ENCODE results near the gene HOXC12. TPM values are rescaled to one million over a fixed set of nuclear protein-coding genes. Genes with fewer than 3 reads are reported as not detected.

The HOXC12 gene
- total and polyA plus RNA-seq, 7 experiments from 2014 or later = not detected

- ATAC-seq (no peak), DNase-seq (no peak)
- H3K4me1 Mint-ChIP-seq = peaks cover 24 to 63% (median 37%) of the 10 kb centered on the region in 7 donors
- no peaks in the 10 kb centered on the region for H3K36me3 ChIP-seq (ENCODE audit: control insufficient read depth in 2 of 3, insufficient read depth in 3 of 3, low read length in 3 of 3)
- ChIA-PET POLR2A (no interaction called here), CTCF (interaction anchor here (0.7 to 1.6 kb wide), 2 partner anchors 204 to 210 kb away, joined by 3 to 5 read pairs; no protein-coding TSS in a partner anchor)
- H3K9me3 Mint-ChIP-seq = peaks cover 0 to 8% (median 0%) of the 10 kb centered on the region in 11 donors
- peak overlapping the region in 9 of 10 donors; percentile 18 to 88 (median 68) for H3K4me3 Mint-ChIP-seq
- H3K36me3 Mint-ChIP-seq = peaks cover 0 to 4% (median 0%) of the 10 kb centered on the region in 5 donors
- H3K27me3 ChIP-seq (ENCODE audit: control insufficient read depth in 2 of 2, insufficient read depth in 2 of 2, low read length in 2 of 2) = peaks cover 37 to 90% of the 10 kb centered on the region in 2 donors
- peaks cover 24 to 28% of the 10 kb centered on the region in 2 donors for H3K4me1 ChIP-seq (ENCODE audit: control insufficient read depth in 2 of 2, insufficient read depth in 2 of 2, low read length in 2 of 2)
- intact Hi-C loops (cut with micrococcal nuclease) = loop anchor here (5.0 kb wide), 3 partner anchors 35 to 60 kb away; partner anchors contain the start of genes HOXC13 (in 1 of the 2) and HOXC5 (in 1 of the 2)
- peaks cover 86 to 98% (median 90%) of the 10 kb centered on the region in 5 donors for H3K27me3 Mint-ChIP-seq
- H3K27ac ChIP-seq (ENCODE audit: low read depth, low read length) = no peak overlapping the region
- no peak overlapping the region for H3K4me3 ChIP-seq (ENCODE audit: low read length)
- H3K9me3 ChIP-seq (ENCODE audit: control insufficient read depth in 2 of 3, low read length in 3 of 3) = no peaks in the 10 kb centered on the region
- peak overlapping the region in 3 of 9 donors; percentile 10 to 48 (median 33) for H3K27ac Mint-ChIP-seq
These were observed 42.8 kb downstream of the HOXC12 start for GRCh38 chr12:53997204-53998109.

- H3K27me3 ChIP-seq (ENCODE audit: control insufficient read depth in 2 of 2, insufficient read depth in 2 of 2, low read length in 2 of 2) = peaks cover 31 to 89% of the 10 kb centered on the region in 2 donors
- peaks cover 86 to 98% (median 92%) of the 10 kb centered on the region in 5 donors for H3K27me3 Mint-ChIP-seq
These were observed 43.6 kb downstream of the HOXC12 start for GRCh38 chr12:53998110-53998899.

GRCh38 chr12:53998900-53999236 is 44.2 kb downstream of the HOXC12 start:
- Mint-ChIP-seq H3K27me3 (peaks cover 86 to 98% (median 92%) of the 10 kb centered on the region in 5 donors), H3K4me3 (peak overlapping the region in 2 of 10 donors; percentile 21 to 29), H3K9me3 (peaks cover 0 to 6% (median 0%) of the 10 kb centered on the region in 11 donors), H3K36me3 (peaks cover 0 to 2% (median 0%) of the 10 kb centered on the region in 5 donors), H3K27ac (no peak overlapping the region), H3K4me1 (peaks cover 17 to 57% (median 32%) of the 10 kb centered on the region in 7 donors)
- ATAC-seq (no peak), DNase-seq (no peak)
- CTCF ChIA-PET = interaction anchor here (0.7 to 1.6 kb wide), 2 partner anchors 140 to 209 kb away, joined by 4 to 5 read pairs; no protein-coding TSS in a partner anchor
- H3K4me1 ChIP-seq (ENCODE audit: control insufficient read depth in 2 of 2, insufficient read depth in 2 of 2, low read length in 2 of 2) = peaks cover 24 to 28% of the 10 kb centered on the region in 2 donors
- peaks cover 26 to 86% of the 10 kb centered on the region in 2 donors for H3K27me3 ChIP-seq (ENCODE audit: control insufficient read depth in 2 of 2, insufficient read depth in 2 of 2, low read length in 2 of 2)
- H3K36me3 ChIP-seq (ENCODE audit: control insufficient read depth in 2 of 3, insufficient read depth in 3 of 3, low read length in 3 of 3) = no peaks in the 10 kb centered on the region
- H3K27ac ChIP-seq (ENCODE audit: low read depth, low read length) = no peak overlapping the region
- no peak overlapping the region for H3K4me3 ChIP-seq (ENCODE audit: low read length)
- no peaks in the 10 kb centered on the region for H3K9me3 ChIP-seq (ENCODE audit: control insufficient read depth in 2 of 3, low read length in 3 of 3)
- POLR2A ChIA-PET = no interaction called here
- intact Hi-C loops (cut with micrococcal nuclease) = loop anchor here (5.0 kb wide), 3 partner anchors 33 to 62 kb away; partner anchors contain the start of genes HOXC13 (in 1 of the 2) and HOXC5 (in 1 of the 2)

More at GRCh38 chr12:53998110-53998899, 43.6 kb downstream of the HOXC12 start:
- H3K4me1 Mint-ChIP-seq = peaks cover 23 to 62% (median 37%) of the 10 kb centered on the region in 7 donors
- CTCF ChIA-PET = interaction anchor here (0.7 to 1.6 kb wide), 2 partner anchors 139 to 209 kb away, joined by 4 to 5 read pairs; no protein-coding TSS in a partner anchor
- no peaks in the 10 kb centered on the region for H3K9me3 ChIP-seq (ENCODE audit: control insufficient read depth in 2 of 3, low read length in 3 of 3)
- peaks cover 0 to 4% (median 0%) of the 10 kb centered on the region in 5 donors for H3K36me3 Mint-ChIP-seq
- peak overlapping the region in 3 of 10 donors; percentile 21 to 87 (median 29) for H3K4me3 Mint-ChIP-seq
- no peak overlapping the region for H3K4me3 ChIP-seq (ENCODE audit: low read length)
- DNase-seq (no peak), ATAC-seq (no peak)
- intact Hi-C loops (cut with micrococcal nuclease) = loop anchor here (5.0 kb wide), 3 partner anchors 34 to 61 kb away; partner anchors contain the start of genes HOXC13 (in 1 of the 2) and HOXC5 (in 1 of the 2)
- H3K4me1 ChIP-seq (ENCODE audit: control insufficient read depth in 2 of 2, insufficient read depth in 2 of 2, low read length in 2 of 2) = peaks cover 24 to 28% of the 10 kb centered on the region in 2 donors
- no peak overlapping the region for H3K27ac ChIP-seq (ENCODE audit: low read depth, low read length)
- peak overlapping the region in 3 of 9 donors; percentile 33 to 48 (median 41) for H3K27ac Mint-ChIP-seq
- POLR2A ChIA-PET = no interaction called here
- H3K9me3 Mint-ChIP-seq = peaks cover 0 to 8% (median 0%) of the 10 kb centered on the region in 11 donors
- no peaks in the 10 kb centered on the region for H3K36me3 ChIP-seq (ENCODE audit: control insufficient read depth in 2 of 3, insufficient read depth in 3 of 3, low read length in 3 of 3)

GRCh38 chr12:53999559-54000115 is 44.9 kb downstream of the HOXC12 start:
- H3K4me1 ChIP-seq (ENCODE audit: control insufficient read depth in 2 of 2, insufficient read depth in 2 of 2, low read length in 2 of 2) = peaks cover 24 to 28% of the 10 kb centered on the region in 2 donors
- H3K36me3 Mint-ChIP-seq = peaks cover 0 to 2% (median 0%) of the 10 kb centered on the region in 5 donors
- H3K4me3 ChIP-seq (ENCODE audit: low read length) = no peak overlapping the region
- peak overlapping the region; percentile 27 to 68 (median 58) for H3K4me3 Mint-ChIP-seq
- no peaks in the 10 kb centered on the region for H3K36me3 ChIP-seq (ENCODE audit: control insufficient read depth in 2 of 3, insufficient read depth in 3 of 3, low read length in 3 of 3)
- H3K9me3 ChIP-seq (ENCODE audit: control insufficient read depth in 2 of 3, low read length in 3 of 3) = no peaks in the 10 kb centered on the region
- ChIA-PET POLR2A (interaction anchor here (0.6 to 0.8 kb wide), 3 partner anchors 9 to 281 kb away, joined by 3 read pairs; partner anchors contain the start of gene HOXC8), CTCF (interaction anchor here (0.6 to 1.3 kb wide), 3 partner anchors 8 to 1876 kb away, joined by 3 read pairs; no protein-coding TSS in a partner anchor)
- peak overlapping the region in 3 of 9 donors; percentile 47 to 72 (median 66) for H3K27ac Mint-ChIP-seq
- DNase-seq (no peak), ATAC-seq (no peak)
- peaks cover 90 to 98% (median 95%) of the 10 kb centered on the region in 5 donors for H3K27me3 Mint-ChIP-seq
- intact Hi-C loops (cut with micrococcal nuclease) = loop anchor here (5.0 to 10.0 kb wide), 4 partner anchors 33 to 375 kb away; partner anchors contain the start of genes HOXC13 (in 1 of the 2) and HOXC5 (in 1 of the 2)
- H3K27me3 ChIP-seq (ENCODE audit: control insufficient read depth in 2 of 2, insufficient read depth in 2 of 2, low read length in 2 of 2) = peaks cover 33 to 87% of the 10 kb centered on the region in 2 donors
- peaks cover 0 to 6% (median 0%) of the 10 kb centered on the region in 11 donors for H3K9me3 Mint-ChIP-seq
- peaks cover 14 to 51% (median 29%) of the 10 kb centered on the region in 7 donors for H3K4me1 Mint-ChIP-seq
- H3K27ac ChIP-seq (ENCODE audit: low read depth, low read length) = no peak overlapping the region

- H3K27me3 Mint-ChIP-seq = peaks cover 88 to 98% (median 92%) of the 10 kb centered on the region in 5 donors
- ChIA-PET POLR2A (interaction anchor here (0.6 to 0.8 kb wide), 2 partner anchors 11 to 282 kb away, joined by 3 read pairs; no protein-coding TSS in a partner anchor), CTCF (interaction anchor here (1.2 to 1.3 kb wide), 2 partner anchors 8 to 194 kb away, joined by 3 read pairs; no protein-coding TSS in a partner anchor)
- H3K4me1 Mint-ChIP-seq = peaks cover 14 to 46% (median 24%) of the 10 kb centered on the region in 7 donors
- H3K27me3 ChIP-seq (ENCODE audit: control insufficient read depth in 2 of 2, insufficient read depth in 2 of 2, low read length in 2 of 2) = peaks cover 35 to 84% of the 10 kb centered on the region in 2 donors
- H3K27ac Mint-ChIP-seq = peak within 1 kb of the TSS in 3 of 9 donors; percentile 47 to 72 (median 66)
- no peaks in the 10 kb centered on the region for H3K36me3 ChIP-seq (ENCODE audit: control insufficient read depth in 2 of 3, insufficient read depth in 3 of 3, low read length in 3 of 3)
- H3K9me3 Mint-ChIP-seq = peaks cover 0 to 2% (median 0%) of the 10 kb centered on the region in 11 donors
- DNase-seq (no peak), ATAC-seq (no peak)
- peak within 1 kb of the TSS; percentile 27 to 68 (median 58) for H3K4me3 Mint-ChIP-seq
- intact Hi-C loops (cut with micrococcal nuclease) = loop anchor here in 1 of 2 donors (10.0 kb wide), 1 partner anchor 374 kb away; no protein-coding TSS in a partner anchor
- peaks cover 19 to 27% of the 10 kb centered on the region in 2 donors for H3K4me1 ChIP-seq (ENCODE audit: control insufficient read depth in 2 of 2, insufficient read depth in 2 of 2, low read length in 2 of 2)
- H3K9me3 ChIP-seq (ENCODE audit: control insufficient read depth in 2 of 3, low read length in 3 of 3) = no peaks in the 10 kb centered on the region
- peaks cover 0 to 2% (median 0%) of the 10 kb centered on the region in 5 donors for H3K36me3 Mint-ChIP-seq
- H3K27ac ChIP-seq (ENCODE audit: low read depth, low read length) = no peak within 1 kb of the TSS
- H3K4me3 ChIP-seq (ENCODE audit: low read length) = no peak within 1 kb of the TSS
These were observed 45.7 kb downstream of the HOXC12 start, which contains the start of gene HOXC9 for GRCh38 chr12:54000116-54001114. Gene HOXC9 (plus strand): TSS chr12:54000161. CDS start chr12:54000189, 28 bp downstream.

Data from naive thymus-derived CD4-positive, alpha-beta T cell (primary cell).